IPS-NIHi7 (cell line): ENCODE data around the gene TRIM74.
"Not testable (repeated sequence)": the region's sequence is repeated elsewhere in the genome, so short reads cannot be mapped to it uniquely, and the experiment has no call there.

Source experiments
- DNase-seq: peaks from one replicate; pipeline ENCODE4 v3.0.0; 2012; ENCODE audit warnings: mixed read lengths; ENCODE audit errors: extremely low spot score

Gene TRIM74

DNA sequence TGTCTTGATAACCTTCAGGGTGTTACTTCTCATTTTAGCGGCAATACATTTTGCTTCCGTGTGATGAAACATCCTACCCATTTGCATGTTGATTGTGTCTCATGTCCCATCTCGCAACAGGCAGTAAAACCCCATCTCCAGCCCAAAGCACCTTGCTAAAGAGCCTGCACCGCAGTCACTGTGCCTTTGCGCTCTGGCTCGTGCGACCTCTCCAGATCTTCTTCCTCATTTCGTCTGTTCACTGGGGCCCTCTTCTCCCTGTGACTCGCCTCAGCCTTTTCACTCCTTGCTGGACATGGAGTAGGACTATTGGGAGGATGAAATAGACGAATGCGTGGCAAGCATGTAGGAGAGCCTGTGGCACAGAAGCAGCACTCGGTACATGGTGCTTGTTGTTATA is 57.9 kb downstream of the TRIM74 start:
- DNase-seq, result not testable (repeated sequence)
